PC-9 (cell line): Measurements from ENCODE around the gene STARD8. TPM values are rescaled to one million over a fixed set of nuclear protein-coding genes. Genes with fewer than 3 reads are reported as not detected.

ENCODE experiments used
- BruUV-seq: library from RNA; stranded (reverse); fragments of 400-500 nt; replicated peaks from 2 replicates; lab custom pipeline; 2021; lab: Mats Ljungman, UMichigan
- CTCF ChIA-PET: fragments of 300-600 bp; sonication (Branson Sonifier 250); formaldehyde crosslinking; loops from one replicate; lab custom pipeline; 2022; ENCODE audit warnings: antibody characterized with exemption; lab: Charles Lee
- POLR2A ChIA-PET: fragments of 300-600 bp; sonication (Branson Sonifier 250); formaldehyde crosslinking; loops from one replicate; lab custom pipeline; 2022; ENCODE audit warnings: antibody characterized with exemption; ENCODE audit not compliant: unreplicated experiment; lab: Charles Lee
- DNase-seq, 2 experiments: peaks; one replicate each; pipeline versions ENCODE4 v3.0.0 to v3.0.0-alpha.2; 2015 to 2022; ENCODE audit warnings: mixed read lengths in 1 of 2
- H2AFZ ChIP-seq: fragments of 200-600 bp; sonication (generic); 2 replicates; pipeline ENCODE4 v1.8.1; 2017; ENCODE audit warnings: antibody characterized with exemption
- H3F3A ChIP-seq: fragments of 200-600 bp; sonication (generic); 2 replicates; pipeline ENCODE4 v1.8.1; 2017; ENCODE audit warnings: antibody characterized with exemption, mild to moderate bottlenecking, low read depth; ENCODE audit not compliant: insufficient read depth
- H3K27ac ChIP-seq: fragments of 200-600 bp; sonication (generic); 2 replicates; pipeline ENCODE4 v1.6.1; 2016; ENCODE audit warnings: mixed run types
- H3K27me3 ChIP-seq: fragments of 200-600 bp; sonication (generic); 2 replicates; pipeline ENCODE4 v1.6.1; 2016; ENCODE audit warnings: low read depth, mixed run types; ENCODE audit not compliant: insufficient read depth
- H3K36me3 ChIP-seq: fragments of 200-600 bp; sonication (generic); 2 replicates; pipeline ENCODE4 v1.6.1; 2016; ENCODE audit warnings: low read depth, mixed run types
- H3K4me1 ChIP-seq: fragments of 200-600 bp; sonication (generic); replicated peaks from 2 replicates; pipeline ENCODE4 v1.6.1; 2016; ENCODE audit warnings: mixed run types; ENCODE audit not compliant: insufficient read depth
- H3K4me2 ChIP-seq: fragments of 200-600 bp; sonication (generic); 2 replicates; pipeline ENCODE4 v1.6.1; 2017; ENCODE audit warnings: mixed run types
- H3K4me3 ChIP-seq: fragments of 200-600 bp; sonication (generic); 2 replicates; pipeline ENCODE4 v1.6.1; 2016; ENCODE audit warnings: mixed run types
- H3K79me2 ChIP-seq: fragments of 200-600 bp; sonication (generic); 2 replicates; pipeline ENCODE4 v1.6.1; 2017; ENCODE audit warnings: low read depth, mixed run types
- H3K9me2 ChIP-seq: fragments of 200-600 bp; sonication (generic); 2 replicates; pipeline ENCODE4 v1.8.1; 2017; ENCODE audit warnings: mild to moderate bottlenecking; ENCODE audit not compliant: insufficient read depth
- H3K9me3 ChIP-seq: fragments of 200-600 bp; sonication (generic); 2 replicates; pipeline ENCODE4 v1.8.1; 2016; ENCODE audit warnings: low read depth; ENCODE audit not compliant: insufficient read depth
- H4K20me1 ChIP-seq: fragments of 200-600 bp; sonication (generic); 2 replicates; pipeline ENCODE4 v1.8.1; 2017; ENCODE audit not compliant: insufficient read depth
- CTCF ChIP-seq: fragments of 200-600 bp; sonication (generic); conservative IDR thresholded peaks from 2 replicates; pipeline ENCODE4 v1.6.1; 2017; ENCODE audit warnings: mixed run types, antibody characterized with exemption, mild to moderate bottlenecking, moderate library complexity
- EZH2 ChIP-seq: fragments of 200-600 bp; sonication (generic); IDR thresholded peaks from 2 replicates; pipeline ENCODE4 v1.8.0; 2017; ENCODE audit warnings: antibody characterized with exemption, low read depth
- intact Hi-C: fragments of 100-400 bp; cut with micrococcal nuclease; formaldehyde crosslinking; loops from one replicate; pipeline ENCODE4 v1.10.0; 2022; ENCODE audit not compliant: unreplicated experiment
- total RNA-seq: library from RNA; stranded (reverse); gene quantifications from 2 replicates; pipeline ENCODE4 v1.2.3, GENCODE V29; 2021

Gene STARD8
- total RNA-seq, 1 experiment from 2014 or later, result 2.2 TPM

GRCh38 chrX:68691921-68692320 is 44.5 kb downstream of the STARD8 start:
- CTCF ChIA-PET, result no interaction called here
- no TSS peak for BruUV-seq

GRCh38 chrX:68692651-68693050 is 45.2 kb downstream of the STARD8 start:
- H2AFZ ChIP-seq, result no peak overlapping the region
- H3K36me3 ChIP-seq, result no peaks in the 10 kb centered on the region
- H3K27ac ChIP-seq, result no peak overlapping the region
- no peak for TF ChIP-seq EZH2
- no peak for TF ChIP-seq CTCF
- BruUV-seq, result no TSS peak
- no peak overlapping the region for H3K4me3 ChIP-seq
- DNase-seq, result no peak
- no peaks in the 10 kb centered on the region for H3K27me3 ChIP-seq
- H3K9me3 ChIP-seq, result no peaks in the 10 kb centered on the region
- intact Hi-C loops, result no loop called here
- POLR2A ChIA-PET, result no interaction called here
- no peaks in the 10 kb centered on the region for H3K79me2 ChIP-seq
- CTCF ChIA-PET, result no interaction called here
- H3K9me2 ChIP-seq, result no peaks in the 10 kb centered on the region
- no peak overlapping the region for H3K4me2 ChIP-seq
- H3K4me1 ChIP-seq, result no peaks in the 10 kb centered on the region
- H4K20me1 ChIP-seq, result no peaks in the 10 kb centered on the region
- no peaks in the 10 kb centered on the region for H3F3A ChIP-seq

More at GRCh38 chrX:68691921-68692320, 44.5 kb downstream of the STARD8 start:
- Histone ChIP-seq H3K4me3 (no peak overlapping the region), H2AFZ (no peak overlapping the region), H3K27me3 (no peaks in the 10 kb centered on the region), H3K4me2 (no peak overlapping the region), H3K79me2 (no peaks in the 10 kb centered on the region), H4K20me1 (no peaks in the 10 kb centered on the region), H3K27ac (no peak overlapping the region), H3K36me3 (no peaks in the 10 kb centered on the region), H3K9me2 (no peaks in the 10 kb centered on the region), H3K9me3 (no peaks in the 10 kb centered on the region), H3K4me1 (no peaks in the 10 kb centered on the region), H3F3A (no peaks in the 10 kb centered on the region)
- intact Hi-C loops, result no loop called here
- POLR2A ChIA-PET, result no interaction called here
- TF ChIP-seq EZH2 (no peak), CTCF (no peak)
- DNase-seq, result no peak

GRCh38 chrX:68693481-68694434 is 46.3 kb downstream of the STARD8 start:
- no peaks in the 10 kb centered on the region for H3K4me1 ChIP-seq
- intact Hi-C loops, result no loop called here
- peak overlapping the region; percentile 73 for H3K4me2 ChIP-seq
- no peaks in the 10 kb centered on the region for H3K79me2 ChIP-seq
- no peaks in the 10 kb centered on the region for H3F3A ChIP-seq
- TF ChIP-seq CTCF (no peak), EZH2 (no peak)
- H3K4me3 ChIP-seq, result peak overlapping the region; percentile 52; the same call in 1 of the 2 replicates
- POLR2A ChIA-PET, result no interaction called here
- CTCF ChIA-PET, result no interaction called here
- H3K36me3 ChIP-seq, result no peaks in the 10 kb centered on the region
- DNase-seq, result peak in 1 of 2 experiments; percentile 39
- no peaks in the 10 kb centered on the region for H3K9me3 ChIP-seq
- TSS peak; percentile 43 for BruUV-seq
- no peaks in the 10 kb centered on the region for H3K27me3 ChIP-seq
- no peaks in the 10 kb centered on the region for H4K20me1 ChIP-seq
- H2AFZ ChIP-seq, result peak overlapping the region; percentile 75; the same call in 1 of the 2 replicates
- no peak overlapping the region for H3K27ac ChIP-seq
- H3K9me2 ChIP-seq, result no peaks in the 10 kb centered on the region
